GM21825 (cell line): Measurements from ENCODE around the gene ADIPOQ.
"Not testable (repeated sequence)": the region's sequence is repeated elsewhere in the genome, so short reads cannot be mapped to it uniquely, and the experiment has no call there.

Source experiments
- ATAC-seq: cut with Tn5 transposase; IDR thresholded peaks from one replicate; pipeline ENCODE4 v1.9.1; 2021; ENCODE audit warnings: mild to moderate bottlenecking, moderate library complexity; ENCODE audit not compliant: unreplicated experiment

The ADIPOQ gene

DNA sequence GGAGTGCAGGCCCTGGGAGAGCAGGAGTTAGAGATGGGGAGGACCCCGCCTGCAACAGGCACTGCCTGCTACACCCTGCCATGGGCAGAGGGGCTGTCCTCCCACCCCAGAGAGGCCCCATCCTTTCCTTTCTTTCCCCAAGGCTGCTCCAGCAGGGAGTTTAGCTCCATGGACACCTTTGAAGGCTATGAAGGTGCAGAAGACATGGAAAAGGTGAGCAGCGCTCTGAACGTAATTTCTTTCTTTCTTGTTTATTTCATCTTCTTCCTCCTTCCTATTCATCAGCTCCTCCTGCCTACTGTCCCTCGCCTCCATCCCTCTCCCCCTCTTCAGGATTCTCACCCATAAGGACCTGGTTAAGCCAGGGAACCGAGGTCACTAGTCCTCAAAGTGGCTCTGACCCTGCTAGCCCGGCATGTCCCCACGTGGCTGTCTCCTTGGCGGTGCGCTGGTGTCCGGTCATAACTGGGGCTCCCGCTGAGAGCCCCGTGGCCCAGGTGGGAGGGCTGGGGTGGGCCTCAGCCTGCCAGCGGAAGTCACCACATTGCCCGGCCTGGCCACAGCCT is 16.0 kb upstream of the ADIPOQ start:
- ATAC-seq, result no peak

DNA sequence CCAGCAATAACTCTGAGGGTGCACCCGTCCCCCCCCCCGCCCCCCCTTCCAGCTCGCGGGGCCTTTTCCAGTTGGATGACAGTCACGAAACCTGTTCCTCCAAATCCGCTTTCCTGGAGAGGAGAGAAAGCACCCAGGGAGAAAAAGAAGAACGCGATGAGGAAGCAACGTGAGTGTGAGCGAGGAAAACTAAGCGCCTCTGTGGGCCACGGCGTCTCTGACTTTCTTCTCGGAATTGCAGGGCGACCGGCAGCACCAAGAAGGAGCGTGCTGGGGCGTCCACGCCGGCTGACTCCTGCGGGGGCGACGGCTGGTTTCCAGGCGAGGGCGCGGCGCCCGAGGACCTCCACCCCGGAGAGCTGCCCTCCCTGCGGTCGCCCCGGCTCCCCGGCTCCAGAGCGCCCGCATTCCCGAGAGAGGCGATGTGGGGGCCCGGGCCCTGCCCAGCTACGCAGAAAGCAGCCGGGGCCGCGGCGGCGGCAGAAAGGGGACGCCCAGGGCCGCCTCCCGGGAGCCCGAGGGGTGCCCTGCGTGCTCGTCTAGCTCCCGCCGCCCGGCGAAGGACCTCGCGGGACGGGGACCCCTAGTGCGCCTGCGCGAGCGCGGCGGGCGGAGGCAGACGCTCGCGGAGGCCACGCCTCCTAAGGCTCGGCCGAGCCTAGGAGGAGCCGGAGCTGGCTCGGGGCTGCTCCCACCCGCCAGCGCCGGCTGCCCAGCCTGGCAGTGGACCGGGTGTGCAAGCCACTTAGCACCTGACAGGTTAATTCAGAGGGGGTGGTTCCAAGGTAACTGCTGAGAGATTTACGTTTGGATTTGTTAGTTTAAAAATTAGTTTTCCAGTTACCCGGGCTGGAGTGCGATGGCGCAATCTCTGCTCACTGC is 15.3 kb upstream of the ADIPOQ start:
- ATAC-seq, result peak; percentile 87

DNA sequence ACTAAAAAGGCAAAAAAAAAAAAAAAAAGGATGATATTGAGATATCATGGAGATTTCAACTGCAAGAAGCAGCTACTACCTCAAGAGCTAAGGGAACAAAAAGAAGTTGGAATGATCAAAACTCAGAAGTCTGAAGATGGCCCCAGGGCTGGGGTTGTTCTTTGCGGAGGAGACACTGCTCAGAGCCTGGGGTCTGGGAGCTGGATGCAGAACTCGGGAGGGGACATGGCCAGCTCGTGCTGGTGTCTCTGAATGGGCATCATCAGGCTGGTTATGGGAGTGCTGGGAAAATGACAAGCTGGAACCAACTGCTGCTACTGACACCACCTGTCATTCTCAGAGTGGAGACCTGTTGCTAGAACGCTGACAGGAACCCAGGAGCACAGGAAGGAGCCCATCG is 14.2 kb upstream of the ADIPOQ start:
- no peak for ATAC-seq

DNA sequence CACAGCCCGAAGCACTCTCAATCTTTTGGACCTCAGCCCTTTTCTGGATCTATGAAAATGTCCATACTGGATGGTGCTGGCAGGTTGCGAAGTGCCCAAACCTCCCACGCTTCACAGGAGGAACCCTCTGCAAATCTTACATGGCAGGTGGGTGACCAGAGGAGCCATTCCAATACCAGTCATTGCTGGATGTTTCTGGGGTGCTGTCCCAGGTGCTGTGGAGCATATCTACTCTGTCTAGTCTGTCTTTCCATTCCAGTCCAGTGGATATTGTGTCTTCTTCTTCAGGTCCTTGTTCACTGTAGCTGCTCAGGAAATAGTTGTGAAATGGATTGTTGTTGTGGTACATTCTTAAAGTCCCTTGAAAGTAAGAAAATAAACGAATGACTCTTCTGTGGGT is 10.7 kb upstream of the ADIPOQ start:
- ATAC-seq, result no peak

DNA sequence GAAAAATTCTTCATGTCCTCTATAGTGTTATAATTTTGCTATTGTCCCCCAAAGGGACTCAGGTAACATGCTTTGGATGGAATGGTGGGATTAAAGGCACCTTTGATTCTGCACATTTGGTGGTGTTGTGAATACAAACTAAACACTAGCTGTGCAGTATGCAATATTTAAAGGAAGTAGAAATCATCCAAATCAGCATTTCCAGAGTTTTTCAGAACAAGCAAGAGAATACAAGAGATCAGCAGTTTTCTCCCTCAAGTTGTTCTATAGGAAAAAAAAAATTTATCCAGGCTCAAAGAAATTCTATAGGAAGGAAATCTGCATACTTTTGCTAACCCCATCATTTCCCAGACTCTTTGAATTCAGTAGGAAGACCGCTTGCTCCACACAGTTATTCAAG is 10.2 kb upstream of the ADIPOQ start:
- no peak for ATAC-seq

DNA sequence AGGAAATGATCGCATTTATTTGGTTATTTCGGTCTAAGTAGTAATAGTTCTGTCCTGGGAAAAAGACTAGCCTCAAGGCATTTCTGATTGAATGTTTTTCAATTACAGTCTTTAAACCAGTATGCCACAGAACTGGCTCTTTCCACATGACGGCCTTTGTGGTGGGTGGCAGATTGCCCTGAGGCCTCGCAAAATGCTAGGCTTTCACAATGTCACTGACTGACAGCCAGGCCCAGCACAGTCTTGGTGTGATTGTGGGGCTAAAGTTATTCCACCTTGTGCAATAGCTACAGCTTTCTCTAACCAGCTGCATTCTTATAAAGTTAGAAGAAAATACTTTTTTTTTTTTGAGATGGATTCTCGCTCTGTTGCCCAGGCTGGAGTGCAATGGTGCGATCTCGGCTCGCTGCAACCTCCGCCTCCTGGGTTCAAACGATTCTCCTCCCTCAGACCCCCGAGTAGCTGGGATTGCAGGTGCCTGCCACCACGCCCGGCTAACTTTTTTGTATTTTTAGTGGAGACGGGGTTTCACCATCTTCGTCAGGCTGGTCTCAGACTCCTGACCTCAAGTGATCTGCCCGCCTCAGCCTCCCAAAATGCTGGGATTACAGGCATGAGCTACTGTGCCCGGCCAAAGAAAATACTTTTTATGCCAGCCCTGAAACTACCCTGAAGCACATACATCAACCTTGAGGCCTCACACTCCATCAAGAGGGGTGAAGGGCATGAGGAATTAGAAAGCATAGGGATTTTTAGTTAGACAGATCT is 2.5 kb upstream of the ADIPOQ start:
- ATAC-seq, result no peak

DNA sequence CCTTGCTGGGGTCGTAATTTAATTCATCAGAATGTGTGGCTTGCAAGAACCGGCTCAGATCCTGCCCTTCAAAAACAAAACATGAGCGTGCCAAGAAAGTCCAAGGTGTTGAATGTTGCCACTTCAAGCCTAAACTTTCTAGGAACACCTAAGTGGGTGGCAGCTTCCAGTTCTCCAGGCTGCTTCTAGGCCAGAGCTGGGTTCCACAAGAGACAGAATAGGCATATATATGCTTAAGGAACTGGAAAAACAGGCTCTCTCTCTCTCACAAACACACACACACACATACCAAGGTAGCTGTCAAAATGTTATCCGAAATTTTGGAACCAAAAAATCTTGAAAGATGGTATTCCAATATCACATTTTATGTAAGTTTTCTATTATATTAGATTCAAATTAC is 890 bp upstream of the ADIPOQ start:
- ATAC-seq, result no peak

DNA sequence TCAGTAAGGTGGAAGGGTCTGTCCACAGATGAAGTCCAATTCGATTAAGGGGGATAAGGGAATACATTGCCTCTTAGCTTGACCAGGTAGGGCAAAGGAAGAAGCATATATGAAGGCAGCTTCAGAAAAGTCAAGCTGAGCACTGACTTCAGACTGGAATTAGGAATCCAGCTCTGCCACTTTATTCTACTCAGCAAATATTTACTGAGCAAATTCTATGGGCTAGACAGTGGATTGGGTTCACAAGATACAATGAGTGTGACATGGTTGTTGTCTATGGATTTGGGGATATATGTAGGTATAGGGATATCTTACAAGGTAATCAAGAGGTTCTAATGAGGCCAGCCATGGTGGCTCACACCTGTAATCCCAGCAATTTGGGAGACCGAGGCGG is 526 bp downstream of the ADIPOQ start:
- no peak for ATAC-seq

DNA sequence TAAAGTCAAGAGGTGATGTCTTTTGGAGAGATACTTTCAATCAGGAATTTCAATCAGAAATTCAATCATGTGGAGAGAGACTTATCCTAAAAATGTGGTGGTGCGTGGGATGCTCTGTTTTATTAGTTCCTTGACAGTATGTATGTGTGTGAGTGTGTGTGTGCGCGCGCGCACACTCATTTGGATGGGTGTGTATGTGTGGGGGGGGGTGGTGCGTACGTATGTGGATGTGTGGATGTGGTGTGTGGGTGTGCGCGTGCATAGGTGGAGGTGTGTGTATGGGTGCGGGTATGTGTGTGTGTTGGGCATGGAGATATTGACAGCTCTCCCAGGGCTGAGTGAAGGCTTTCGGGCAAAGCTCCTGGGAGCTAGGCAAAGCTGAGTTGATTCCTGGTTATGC is 2.4 kb downstream of the ADIPOQ start:
- ATAC-seq, result no peak

DNA sequence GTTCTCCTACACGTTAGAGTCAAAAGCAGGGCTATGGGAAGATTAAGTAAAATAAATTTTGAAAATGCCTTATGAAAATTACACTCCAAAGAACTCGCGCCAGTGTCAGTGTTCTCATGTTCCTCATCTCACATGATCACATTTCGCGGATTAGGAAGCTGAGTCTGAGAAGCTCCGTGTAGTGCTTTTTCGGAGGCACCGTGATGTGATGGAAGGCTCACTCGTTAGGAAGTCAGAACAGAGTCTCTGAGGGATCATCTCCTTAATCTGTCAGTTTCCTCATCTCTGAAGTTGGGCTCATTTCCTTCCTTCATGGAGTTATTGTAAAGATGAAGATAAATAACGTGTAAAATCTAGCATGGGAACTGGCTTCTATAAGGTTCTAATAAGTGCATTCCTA is 3.2 kb downstream of the ADIPOQ start:
- ATAC-seq, result no peak

DNA sequence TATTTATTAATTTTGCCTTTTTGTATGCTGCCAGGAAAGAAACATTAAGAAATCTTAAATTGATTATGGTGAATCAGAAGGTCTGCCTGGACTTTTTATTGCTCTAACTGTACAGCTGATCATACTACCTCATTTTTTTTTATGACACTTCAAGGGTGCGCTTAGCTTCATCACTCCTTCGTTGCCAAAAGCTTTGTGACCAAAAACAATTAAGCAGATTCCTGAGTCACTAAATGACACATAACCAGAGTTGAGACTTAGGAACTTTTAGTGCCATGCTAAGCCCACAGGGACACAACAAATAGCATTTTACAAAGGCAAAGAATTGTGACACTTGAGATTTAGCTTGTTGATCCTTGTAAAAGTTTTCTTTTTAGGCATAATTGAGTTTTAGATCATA is 4.9 kb downstream of the ADIPOQ start:
- no peak for ATAC-seq

DNA sequence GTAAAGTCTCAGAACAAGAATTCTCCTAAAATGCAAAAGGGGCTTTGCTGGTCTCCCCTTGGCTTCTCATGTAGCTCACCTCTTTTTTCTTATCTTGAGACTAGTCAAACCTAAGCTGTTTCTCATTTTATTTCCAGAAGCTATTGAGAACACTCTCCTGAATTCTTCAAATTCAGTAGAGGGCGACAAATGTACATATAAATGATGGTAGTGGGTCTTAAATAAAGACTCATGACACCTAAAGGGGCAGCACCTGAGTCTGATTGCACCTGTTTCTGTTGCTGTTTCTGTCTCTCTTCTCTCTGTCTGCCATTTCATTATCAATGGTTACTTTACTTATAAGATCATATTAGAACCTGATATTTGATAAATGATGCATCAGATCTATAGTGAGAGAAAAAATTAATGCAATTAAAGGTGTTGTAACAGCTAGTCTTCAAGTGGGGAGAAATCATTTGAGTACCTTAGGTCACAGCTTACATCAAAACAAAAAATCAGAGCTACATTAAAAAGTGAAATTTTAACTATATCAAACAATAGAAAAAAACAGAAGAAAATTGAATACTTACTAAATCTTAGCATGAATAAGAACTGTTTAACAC is 7.0 kb downstream of the ADIPOQ start:
- peak; percentile 78 for ATAC-seq

DNA sequence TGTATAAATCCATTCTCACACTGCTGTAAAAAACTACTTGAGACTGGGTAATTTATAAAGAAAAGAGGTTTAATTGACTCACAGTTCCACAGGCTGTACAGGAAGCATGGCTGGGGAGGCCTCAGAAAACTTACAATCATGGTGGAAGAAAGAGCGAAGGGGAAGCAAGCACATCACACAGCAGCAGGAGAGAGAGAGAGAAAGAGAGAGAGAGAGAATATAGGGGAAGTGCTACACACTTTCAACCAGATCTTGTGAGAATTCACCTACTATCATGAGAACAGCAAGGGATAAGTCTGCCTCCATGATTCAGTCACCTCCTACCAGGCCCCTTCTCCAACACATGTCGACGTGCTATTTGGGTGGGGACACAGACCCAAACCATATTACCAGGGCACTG is 9.3 kb downstream of the ADIPOQ start:
- not testable (repeated sequence) for ATAC-seq

DNA sequence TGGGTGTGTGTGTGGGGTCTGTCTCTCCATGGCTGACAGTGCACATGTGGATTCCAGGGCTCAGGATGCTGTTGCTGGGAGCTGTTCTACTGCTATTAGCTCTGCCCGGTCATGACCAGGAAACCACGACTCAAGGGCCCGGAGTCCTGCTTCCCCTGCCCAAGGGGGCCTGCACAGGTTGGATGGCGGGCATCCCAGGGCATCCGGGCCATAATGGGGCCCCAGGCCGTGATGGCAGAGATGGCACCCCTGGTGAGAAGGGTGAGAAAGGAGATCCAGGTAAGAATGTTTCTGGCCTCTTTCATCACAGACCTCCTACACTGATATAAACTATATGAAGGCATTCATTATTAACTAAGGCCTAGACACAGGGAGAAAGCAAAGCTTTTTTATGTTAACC is 10.5 kb downstream of the ADIPOQ start:
- ATAC-seq, result no peak

DNA sequence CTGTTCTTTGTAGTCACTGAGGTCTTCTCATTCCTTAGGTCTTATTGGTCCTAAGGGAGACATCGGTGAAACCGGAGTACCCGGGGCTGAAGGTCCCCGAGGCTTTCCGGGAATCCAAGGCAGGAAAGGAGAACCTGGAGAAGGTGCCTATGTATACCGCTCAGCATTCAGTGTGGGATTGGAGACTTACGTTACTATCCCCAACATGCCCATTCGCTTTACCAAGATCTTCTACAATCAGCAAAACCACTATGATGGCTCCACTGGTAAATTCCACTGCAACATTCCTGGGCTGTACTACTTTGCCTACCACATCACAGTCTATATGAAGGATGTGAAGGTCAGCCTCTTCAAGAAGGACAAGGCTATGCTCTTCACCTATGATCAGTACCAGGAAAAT is 11.6 kb downstream of the ADIPOQ start:
- ATAC-seq, result no peak

DNA sequence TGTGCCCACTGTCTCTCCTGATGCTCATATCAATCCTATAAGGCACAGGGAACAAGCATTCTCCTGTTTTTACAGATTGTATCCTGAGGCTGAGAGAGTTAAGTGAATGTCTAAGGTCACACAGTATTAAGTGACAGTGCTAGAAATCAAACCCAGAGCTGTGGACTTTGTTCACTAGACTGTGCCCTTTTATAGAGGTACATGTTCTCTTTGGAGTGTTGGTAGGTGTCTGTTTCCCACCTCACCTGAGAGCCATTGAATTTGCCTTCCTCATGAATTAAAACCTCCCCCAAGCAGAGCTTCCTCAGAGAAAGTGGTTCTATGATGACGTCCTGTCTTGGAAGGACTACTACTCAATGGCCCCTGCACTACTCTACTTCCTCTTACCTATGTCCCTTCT is 12.4 kb downstream of the ADIPOQ start:
- ATAC-seq, result no peak

DNA sequence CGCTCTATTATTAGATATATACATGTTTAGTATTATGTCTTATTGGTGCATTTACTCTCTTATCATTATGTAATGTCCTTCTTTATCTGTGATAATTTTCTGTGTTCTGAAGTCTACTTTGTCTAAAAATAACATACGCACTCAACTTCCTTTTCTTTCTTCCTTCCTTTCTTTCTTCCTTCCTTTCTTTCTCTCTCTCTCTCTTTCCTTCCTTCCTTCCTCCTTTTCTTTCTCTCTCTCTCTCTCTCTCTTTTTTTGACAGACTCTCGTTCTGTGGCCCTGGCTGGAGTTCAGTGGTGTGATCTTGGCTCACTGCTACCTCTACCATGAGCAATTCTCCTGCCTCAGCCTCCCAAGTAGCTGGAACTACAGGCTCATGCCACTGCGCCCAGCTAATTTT is 15.2 kb downstream of the ADIPOQ start:
- no peak for ATAC-seq

DNA sequence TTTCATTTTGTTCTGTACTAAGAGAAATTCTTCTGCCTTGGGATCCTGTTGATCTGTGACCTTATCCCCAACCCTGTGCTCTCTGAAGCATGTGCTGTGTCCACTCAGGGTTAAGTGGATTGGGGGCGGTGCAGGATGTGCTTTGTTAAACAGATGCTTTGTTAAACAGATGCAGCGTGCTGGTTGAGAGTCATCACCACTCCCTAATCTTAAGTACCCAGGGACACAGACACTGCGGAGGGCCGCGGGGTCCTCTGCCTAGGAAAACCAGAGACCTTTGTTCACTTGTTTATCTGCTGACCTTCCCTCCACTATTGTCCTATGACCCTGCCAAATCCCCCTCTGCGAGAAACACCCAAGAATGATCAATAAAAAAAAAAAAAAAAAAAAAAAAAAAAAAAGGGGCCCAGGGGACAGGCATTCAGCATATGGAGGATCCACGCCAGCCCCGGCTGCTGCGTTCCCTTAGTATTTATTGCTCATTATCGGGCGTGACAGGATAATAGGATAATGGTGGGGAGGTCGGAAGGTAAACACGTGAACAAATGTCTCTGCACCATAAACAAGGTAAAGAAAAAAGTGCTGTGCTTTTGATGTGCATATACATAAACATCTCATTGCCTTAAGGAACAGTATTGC is 22.8 kb downstream of the ADIPOQ start:
- not testable (repeated sequence) for ATAC-seq

DNA sequence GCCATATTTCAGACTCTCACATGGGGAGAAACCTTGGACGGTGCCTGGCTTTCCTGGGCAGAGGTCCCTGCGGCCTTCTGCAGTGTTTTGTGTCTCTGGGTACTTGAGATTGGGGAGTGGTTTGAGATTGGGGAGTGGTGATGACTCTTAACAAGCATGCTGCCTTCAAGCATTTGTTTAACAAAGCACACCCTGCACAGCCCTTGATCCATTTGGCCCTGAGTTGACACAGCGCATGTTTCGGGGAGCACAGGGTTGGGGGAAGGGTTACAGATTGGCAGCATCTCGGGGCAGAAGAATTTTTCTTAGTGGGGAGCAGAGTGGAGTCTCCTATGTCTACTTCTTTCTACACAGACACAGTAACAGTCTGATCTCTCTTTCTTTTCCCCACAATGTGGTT is 23.6 kb downstream of the ADIPOQ start:
- not testable (repeated sequence) for ATAC-seq

DNA sequence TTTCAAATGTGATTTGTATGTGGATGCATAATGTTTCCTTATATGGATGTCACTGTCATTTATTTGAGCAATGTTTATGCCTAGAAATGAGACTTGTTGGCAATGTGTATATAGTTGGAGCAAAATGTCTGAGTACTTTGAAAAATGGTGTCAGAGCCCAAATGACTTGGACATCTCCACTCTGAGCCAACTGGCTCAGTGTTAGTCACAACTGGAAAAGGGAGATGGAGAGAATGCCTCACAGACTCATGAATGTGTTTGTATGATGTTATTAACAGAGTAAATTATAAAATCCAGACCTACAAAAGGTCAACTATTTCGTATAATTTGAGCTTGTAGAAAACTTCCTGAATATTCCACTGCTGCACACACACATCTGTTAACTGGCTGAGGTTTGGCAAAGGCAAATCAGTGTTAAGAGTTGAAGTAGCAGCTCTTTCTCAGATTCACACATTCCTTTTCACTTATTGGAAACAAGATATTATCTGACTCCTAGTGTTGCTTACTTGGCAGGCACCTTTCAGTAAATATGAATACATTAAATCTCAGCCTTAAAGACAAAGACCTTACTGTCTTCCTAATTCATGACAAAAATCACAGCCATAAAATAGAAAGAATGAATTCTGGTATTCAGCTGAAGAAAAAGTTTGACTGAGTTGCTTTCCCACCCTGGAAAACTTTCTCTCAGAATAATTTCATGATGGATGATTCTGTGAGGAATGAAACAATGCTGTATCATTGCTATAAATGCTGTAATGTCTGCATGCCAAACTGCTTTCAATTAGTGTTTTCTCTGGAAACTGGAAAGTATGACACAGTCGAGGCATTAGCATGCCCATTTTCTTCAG is 27.0 kb downstream of the ADIPOQ start:
- no peak for ATAC-seq
